ENCODE measurements around the gene MORN2.

GRCh38 chr2:38925982-38926381 is 50.2 kb downstream of the MORN2 start:
- TF ChIP-seq CTCF (IDR thresholded peaks at IDR 0.05) (no peak), POLR2A (IDR thresholded peaks at IDR 0.05) (no peak), EP300 (IDR thresholded peaks at IDR 0.05) (no peak)
